ENCODE results near the gene ATG101.

ATG101 gene

GRCh38 chr12:52041035-52041434 is 28.7 kb upstream of the ATG101 start:
- in situ Hi-C loops (cut with MboI; ENCODE audit: low sequenced_read_pairs): no loop called here

GRCh38 chr12:52041695-52042123 is 28.1 kb upstream of the ATG101 start:
- in situ Hi-C loops (cut with MboI; ENCODE audit: low sequenced_read_pairs): no loop called here

- in situ Hi-C loops (cut with MboI; ENCODE audit: low sequenced_read_pairs): no loop called here
Observed at GRCh38 chr12:52042706-52043385, 26.9 kb upstream of the ATG101 start.

- in situ Hi-C loops (cut with MboI; ENCODE audit: low sequenced_read_pairs): no loop called here
Observed at GRCh38 chr12:52043386-52044212, 26.2 kb upstream of the ATG101 start.

GRCh38 chr12:52044292-52044983 is 25.3 kb upstream of the ATG101 start:
- in situ Hi-C loops (cut with MboI; ENCODE audit: low sequenced_read_pairs): no loop called here

- in situ Hi-C loops (cut with MboI; ENCODE audit: low sequenced_read_pairs): no loop called here
Observed at GRCh38 chr12:52045794-52046199, 24.0 kb upstream of the ATG101 start.

GRCh38 chr12:52046859-52047258 is 22.9 kb upstream of the ATG101 start:
- in situ Hi-C loops (cut with MboI; ENCODE audit: low sequenced_read_pairs): no loop called here

- in situ Hi-C loops (cut with MboI; ENCODE audit: low sequenced_read_pairs): no loop called here
Observed at GRCh38 chr12:52049286-52049685, 20.5 kb upstream of the ATG101 start.

GRCh38 chr12:52049688-52050087 is 20.1 kb upstream of the ATG101 start:
- in situ Hi-C loops (cut with MboI; ENCODE audit: low sequenced_read_pairs): no loop called here

GRCh38 chr12:52050116-52050757 is 19.5 kb upstream of the ATG101 start:
- in situ Hi-C loops (cut with MboI; ENCODE audit: low sequenced_read_pairs): no loop called here

GRCh38 chr12:52050758-52051541 is 18.8 kb upstream of the ATG101 start, which contains the start of gene NR4A1:
TSS of gene NR4A1 (plus strand) at chr12:52051442. CDS start at chr12:52054329, 2,887 bp downstream.
- in situ Hi-C loops (cut with MboI; ENCODE audit: low sequenced_read_pairs): no loop called here

GRCh38 chr12:52052468-52053186 is 17.2 kb upstream of the ATG101 start:
- in situ Hi-C loops (cut with MboI; ENCODE audit: low sequenced_read_pairs): no loop called here

- in situ Hi-C loops (cut with MboI; ENCODE audit: low sequenced_read_pairs): no loop called here
Observed at GRCh38 chr12:52053536-52054209, 16.1 kb upstream of the ATG101 start.

GRCh38 chr12:52054231-52054832 is 15.4 kb upstream of the ATG101 start:
- in situ Hi-C loops (cut with MboI; ENCODE audit: low sequenced_read_pairs): no loop called here

GRCh38 chr12:52054833-52055730 is 14.7 kb upstream of the ATG101 start:
- in situ Hi-C loops (cut with MboI; ENCODE audit: low sequenced_read_pairs): no loop called here

- in situ Hi-C loops (cut with MboI; ENCODE audit: low sequenced_read_pairs): no loop called here
Observed at GRCh38 chr12:52055731-52056711, 13.8 kb upstream of the ATG101 start.

All from HL-60/S4 (cell line).